Measurements from ENCODE around the gene ANKRD28.

DNA sequence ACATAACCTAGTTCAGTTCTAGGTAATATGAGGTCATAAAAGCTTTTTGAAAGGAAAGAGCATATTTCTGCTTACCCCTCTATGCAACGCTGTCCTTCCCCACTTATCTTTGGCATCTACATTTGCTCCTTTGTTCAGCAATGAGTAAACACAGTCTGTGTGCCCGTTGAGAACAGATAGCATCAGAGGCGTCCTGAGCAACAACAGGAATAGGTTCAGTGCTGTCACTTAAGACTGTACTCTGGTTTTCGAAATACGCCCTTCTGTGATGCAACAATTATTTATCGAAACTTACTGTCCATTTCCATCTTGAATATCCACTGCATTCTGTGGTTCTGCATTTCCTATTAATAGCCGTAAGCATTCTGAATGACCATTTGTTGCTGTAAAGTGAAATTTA is 111.9 kb downstream of the ANKRD28 start:
- TF ChIP-seq CTCF (conservative IDR thresholded peaks at IDR 0.05) (no peak), ZFX (IDR thresholded peaks at IDR 0.05) (no peak)

Data from C4-2B (cell line).